Activated CD4-positive, alpha-beta T cell treated with anti-CD3 and anti-CD28 coated beads for 1 hour (primary cell): ENCODE results near the gene GALNT12.

Experiments
- DNase-seq: peaks from one replicate; pipeline ENCODE4 v3.0.0-alpha.2; 2020

GALNT12 gene

GRCh38 chr9:98882569-98882923 lies 75.1 kb downstream of the GALNT12 start:
- DNase-seq: no peak

- DNase-seq: no peak
Measured at GRCh38 chr9:98883276-98883675, 75.8 kb downstream of the GALNT12 start.

DNA sequence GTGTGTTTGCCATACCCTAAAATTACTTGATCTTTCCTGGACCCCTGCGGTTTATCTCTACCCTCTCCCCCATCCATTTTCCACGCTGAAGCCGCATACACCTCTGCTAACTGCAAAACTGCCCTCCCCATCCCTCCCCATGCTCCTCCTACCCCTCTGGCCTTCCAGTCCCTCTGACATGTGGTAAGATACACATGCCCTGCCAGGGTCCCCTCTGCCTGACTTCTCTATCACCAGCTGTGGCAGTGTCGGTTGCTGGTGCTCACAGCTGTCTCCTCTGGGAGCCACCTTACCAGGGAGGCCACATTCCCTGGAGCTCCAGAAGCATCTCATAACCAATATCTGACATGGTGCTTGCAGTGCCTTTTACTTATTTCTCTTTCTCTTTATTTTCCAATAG lies 77.4 kb downstream of the GALNT12 start:
- no peak for DNase-seq

GRCh38 chr9:98885575-98886295 lies 78.3 kb downstream of the GALNT12 start:
- no peak for DNase-seq

DNA sequence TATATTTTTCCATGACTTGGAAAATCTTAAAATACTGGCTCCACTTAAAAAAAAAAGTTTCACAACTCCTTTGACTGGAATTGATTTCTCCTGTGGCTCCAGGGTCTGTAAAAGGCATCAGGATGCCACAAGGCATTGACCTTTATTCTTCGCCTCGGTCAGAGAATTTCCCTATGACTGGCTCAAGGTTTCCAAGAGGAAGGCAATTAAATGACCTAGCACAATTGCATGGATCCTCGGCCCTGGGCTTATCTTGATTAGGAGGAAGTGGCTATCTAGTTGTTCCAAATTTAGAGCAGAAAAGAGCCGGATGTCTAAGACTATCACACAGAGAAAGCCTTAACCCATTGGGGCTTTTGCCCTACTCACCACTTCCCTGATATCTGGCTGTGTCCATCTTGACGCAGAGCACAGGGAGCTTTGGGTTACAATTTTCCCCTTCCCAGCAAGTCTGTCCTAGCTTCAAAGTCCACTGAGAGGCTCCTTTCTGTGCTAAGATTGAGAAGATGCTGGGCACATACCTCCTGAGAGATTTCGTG lies 79.3 kb downstream of the GALNT12 start:
- no peak for DNase-seq

GRCh38 chr9:98887918-98888510 lies 80.5 kb downstream of the GALNT12 start:
- no peak for DNase-seq

GRCh38 chr9:98888801-98889421 lies 81.4 kb downstream of the GALNT12 start:
- no peak for DNase-seq

GRCh38 chr9:98890256-98890655 lies 82.8 kb downstream of the GALNT12 start:
- no peak for DNase-seq

- DNase-seq: no peak
Measured at GRCh38 chr9:98892288-98892687, 84.8 kb downstream of the GALNT12 start.

DNA sequence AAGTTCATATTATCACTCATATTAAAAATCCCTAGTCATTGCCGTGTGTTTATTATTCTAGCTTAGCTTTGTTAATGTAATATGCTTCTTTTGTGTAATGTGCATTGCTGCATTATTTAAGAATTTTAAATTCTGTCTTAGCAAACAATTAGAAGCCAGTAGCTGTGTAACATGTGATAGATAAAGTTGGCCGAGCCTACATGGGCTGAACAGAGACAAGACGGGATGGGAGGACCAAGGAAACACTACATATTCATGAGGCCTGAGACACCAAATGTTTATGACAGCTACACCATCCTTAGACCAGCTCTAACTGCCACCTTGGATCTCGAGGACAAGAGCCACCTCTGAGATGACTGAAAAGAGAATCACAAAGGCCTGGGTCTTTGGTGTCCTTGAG lies 85.2 kb downstream of the GALNT12 start:
- no peak for DNase-seq

- no peak for DNase-seq
Measured at GRCh38 chr9:98894171-98894570, 86.7 kb downstream of the GALNT12 start.

GRCh38 chr9:98894761-98895160 lies 87.3 kb downstream of the GALNT12 start:
- DNase-seq: no peak

GRCh38 chr9:98896632-98897031 lies 89.2 kb downstream of the GALNT12 start:
- no peak for DNase-seq

GRCh38 chr9:98897745-98898144 lies 90.3 kb downstream of the GALNT12 start:
- no peak for DNase-seq

- DNase-seq: no peak
Measured at GRCh38 chr9:98899408-98900056, 92.1 kb downstream of the GALNT12 start.
